GM12891 (cell line): ENCODE measurements around the gene DPH5.
"Not testable (repeated sequence)": the region's sequence is repeated elsewhere in the genome, so short reads cannot be mapped to it uniquely, and the experiment has no call there.

Experiments used
- DNase-seq: peaks from one replicate; pipeline ENCODE4 v3.0.0; 2011; ENCODE audit warnings: low spot score; ENCODE audit not compliant: insufficient read length
- FAIRE-seq: peaks from 2 replicates; lab custom pipeline; 2011; peaks lifted over from hg19 to GRCh38; lab: Jason Lieb, UNC
- PAX5 ChIP-seq: IDR thresholded peaks from 2 replicates; pipeline ENCODE4 v1.6.1; 2011; ENCODE audit warnings: low read length, moderate library complexity, mild to moderate bottlenecking; ENCODE audit not compliant: insufficient read depth, severe bottlenecking
- POLR2A ChIP-seq: IDR thresholded peaks from 2 replicates; pipeline ENCODE4 v1.6.1; 2011; ENCODE audit warnings: low read depth, low read length, control low read depth
- POLR2AphosphoS5 ChIP-seq: IDR thresholded peaks from 2 replicates; pipeline ENCODE4 v1.6.1; 2011; ENCODE audit warnings: low read depth, low read length, control low read depth
- POU2F2 ChIP-seq: IDR thresholded peaks from 2 replicates; pipeline ENCODE4 v1.6.1; 2011; ENCODE audit warnings: low read depth, mild to moderate bottlenecking, control low read depth, low read length, moderate library complexity
- SPI1 ChIP-seq: IDR thresholded peaks from 2 replicates; pipeline ENCODE4 v1.6.1; 2011; ENCODE audit warnings: low read depth, low read length, control low read depth
- TAF1 ChIP-seq: IDR thresholded peaks from 2 replicates; pipeline ENCODE4 v1.6.1; 2011; ENCODE audit warnings: low read depth, low read length, control low read depth

DPH5 gene

GRCh38 chr1:100968621-100969020 lies 57.0 kb downstream of the DPH5 start:
- DNase-seq (no peak), FAIRE-seq (peak; percentile 33)
- no peak for TF ChIP-seq POLR2A
- TF ChIP-seq POU2F2: no peak
- TF ChIP-seq POLR2AphosphoS5: no peak
- no peak for TF ChIP-seq PAX5
- no peak for TF ChIP-seq TAF1
- no peak for TF ChIP-seq SPI1

GRCh38 chr1:100960098-100960497 lies 65.5 kb downstream of the DPH5 start:
- TF ChIP-seq POLR2A (no peak), TAF1 (no peak), SPI1 (no peak), POLR2AphosphoS5 (no peak), PAX5 (no peak), POU2F2 (no peak)
- DNase-seq (no peak), FAIRE-seq (no peak)

- FAIRE-seq: no peak
- DNase-seq: no peak
- no peak for TF ChIP-seq POU2F2
- TF ChIP-seq POLR2AphosphoS5: no peak
- TF ChIP-seq PAX5: no peak
- TF ChIP-seq POLR2A: no peak
- no peak for TF ChIP-seq SPI1
These were observed 66.0 kb downstream of the DPH5 start for GRCh38 chr1:100959502-100960060.

- no peak for FAIRE-seq
- no peak for DNase-seq
- TF ChIP-seq PAX5: no peak
These were observed 70.3 kb downstream of the DPH5 start for GRCh38 chr1:100955322-100955721.

GRCh38 chr1:100953960-100954730 lies 71.4 kb downstream of the DPH5 start:
- no peak for DNase-seq
- FAIRE-seq: no peak
- TF ChIP-seq TAF1: no peak
- TF ChIP-seq PAX5: no peak
- no peak for TF ChIP-seq SPI1
- TF ChIP-seq POLR2AphosphoS5: no peak
- TF ChIP-seq POLR2A: no peak
- TF ChIP-seq POU2F2: no peak

- DNase-seq: not testable (repeated sequence)
- peak; percentile 45 for FAIRE-seq
These were observed 72.6 kb downstream of the DPH5 start for GRCh38 chr1:100952970-100953369.

GRCh38 chr1:100952104-100952745 lies 73.4 kb downstream of the DPH5 start:
- FAIRE-seq (peak; percentile 5), DNase-seq (no peak)
- TF ChIP-seq POLR2AphosphoS5 (no peak), POU2F2 (no peak), SPI1 (no peak), POLR2A (no peak), TAF1 (no peak), PAX5 (no peak)

GRCh38 chr1:100950781-100951180 lies 74.8 kb downstream of the DPH5 start:
- FAIRE-seq: peak; percentile 66
- TF ChIP-seq TAF1 (no peak), SPI1 (no peak), POU2F2 (no peak), POLR2AphosphoS5 (no peak), POLR2A (no peak), PAX5 (no peak)

GRCh38 chr1:100950337-100950736 lies 75.2 kb downstream of the DPH5 start:
- no peak for FAIRE-seq
- TF ChIP-seq PAX5 (no peak), POLR2A (no peak), TAF1 (no peak), SPI1 (no peak), POU2F2 (no peak), POLR2AphosphoS5 (no peak)
- no peak for DNase-seq

More at GRCh38 chr1:100950781-100951180, 74.8 kb downstream of the DPH5 start:
- no peak for DNase-seq

- not testable (repeated sequence) for DNase-seq
- peak; percentile 50 for FAIRE-seq
These were observed 75.9 kb downstream of the DPH5 start for GRCh38 chr1:100949515-100950158.

- DNase-seq, FAIRE-seq: not testable (repeated sequence)
These were observed 76.7 kb downstream of the DPH5 start for GRCh38 chr1:100948721-100949405.

- not testable (repeated sequence) for DNase-seq, FAIRE-seq
These were observed 77.8 kb downstream of the DPH5 start for GRCh38 chr1:100947816-100948215.

GRCh38 chr1:100946064-100946463 lies 79.5 kb downstream of the DPH5 start:
- DNase-seq, FAIRE-seq: not testable (repeated sequence)
